Osteocyte (in vitro differentiated cells): Measurements from ENCODE around the gene LMAN1. TPM values are rescaled to one million over a fixed set of nuclear protein-coding genes. Genes with fewer than 3 reads are reported as not detected.

Source experiments
- DNase-seq: peaks from one replicate; pipeline ENCODE4 v3.0.0; 2021; ENCODE audit warnings: mixed read lengths; ENCODE audit not compliant: unreplicated experiment; ENCODE audit errors: extremely low spot score
- H3K27ac Mint-ChIP-seq: one replicate; pipeline ENCODE4 v1.8.0; 2021; ENCODE audit warnings: mild to moderate bottlenecking, mixed read lengths; ENCODE audit not compliant: unreplicated experiment
- H3K27me3 Mint-ChIP-seq: one replicate; pipeline ENCODE4 v1.8.0; 2021; ENCODE audit warnings: mixed read lengths; ENCODE audit not compliant: unreplicated experiment
- H3K36me3 Mint-ChIP-seq: one replicate; pipeline ENCODE4 v1.8.0; 2021; ENCODE audit warnings: mixed read lengths; ENCODE audit not compliant: unreplicated experiment
- H3K4me1 Mint-ChIP-seq: one replicate; pipeline ENCODE4 v1.8.0; 2021; ENCODE audit warnings: mixed read lengths; ENCODE audit not compliant: unreplicated experiment
- H3K4me3 Mint-ChIP-seq: one replicate; pipeline ENCODE4 v1.8.0; 2021; ENCODE audit warnings: mild to moderate bottlenecking, moderate library complexity, mixed read lengths; ENCODE audit not compliant: unreplicated experiment
- H3K9me3 Mint-ChIP-seq: one replicate; pipeline ENCODE4 v1.8.0; 2021; ENCODE audit warnings: mixed read lengths; ENCODE audit not compliant: unreplicated experiment
- total RNA-seq: library from RNA; stranded (reverse); gene quantifications from 2 replicates; pipeline ENCODE4 v1.2.1, GENCODE V29; 2021
- TF ChIP-seq, protein P1 (sequence below): fragments of 200-600 bp; sonication (generic); IDR thresholded peaks from 2 replicates; pipeline ENCODE4 v1.5.0; 2021; ENCODE audit warnings: antibody characterized with exemption, mild to moderate bottlenecking, moderate library complexity

The LMAN1 gene
- total RNA-seq, 1 donor from 2014 or later, result 93.2 TPM

DNA sequence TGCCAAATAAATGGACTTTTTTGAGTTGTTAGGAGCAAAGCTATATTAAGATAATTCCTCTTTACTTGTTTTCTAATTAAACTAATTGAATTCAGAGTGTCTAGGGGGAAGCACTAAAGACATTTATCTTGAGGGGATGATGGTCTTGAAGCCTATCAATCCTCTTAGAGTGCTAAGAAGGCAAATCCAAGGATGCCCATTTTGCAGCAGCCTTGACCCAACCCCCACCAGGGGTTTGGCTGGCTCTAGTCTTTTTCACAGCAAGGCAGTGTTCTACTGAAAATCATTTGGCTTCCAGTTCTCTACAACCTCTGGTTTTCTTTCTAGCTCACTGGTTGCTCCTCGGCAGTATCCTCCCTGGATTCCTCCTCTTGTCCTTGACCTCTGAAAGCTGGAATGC, 79.3 kb downstream of the LMAN1 start:
- Mint-ChIP-seq H3K27me3 (peaks cover 95% of the 10 kb centered on the region), H3K36me3 (no peaks in the 10 kb centered on the region), H3K27ac (no peak overlapping the region), H3K4me3 (no peak overlapping the region), H3K9me3 (no peaks in the 10 kb centered on the region), H3K4me1 (no peaks in the 10 kb centered on the region)
- TF ChIP-seq, protein P1, sequence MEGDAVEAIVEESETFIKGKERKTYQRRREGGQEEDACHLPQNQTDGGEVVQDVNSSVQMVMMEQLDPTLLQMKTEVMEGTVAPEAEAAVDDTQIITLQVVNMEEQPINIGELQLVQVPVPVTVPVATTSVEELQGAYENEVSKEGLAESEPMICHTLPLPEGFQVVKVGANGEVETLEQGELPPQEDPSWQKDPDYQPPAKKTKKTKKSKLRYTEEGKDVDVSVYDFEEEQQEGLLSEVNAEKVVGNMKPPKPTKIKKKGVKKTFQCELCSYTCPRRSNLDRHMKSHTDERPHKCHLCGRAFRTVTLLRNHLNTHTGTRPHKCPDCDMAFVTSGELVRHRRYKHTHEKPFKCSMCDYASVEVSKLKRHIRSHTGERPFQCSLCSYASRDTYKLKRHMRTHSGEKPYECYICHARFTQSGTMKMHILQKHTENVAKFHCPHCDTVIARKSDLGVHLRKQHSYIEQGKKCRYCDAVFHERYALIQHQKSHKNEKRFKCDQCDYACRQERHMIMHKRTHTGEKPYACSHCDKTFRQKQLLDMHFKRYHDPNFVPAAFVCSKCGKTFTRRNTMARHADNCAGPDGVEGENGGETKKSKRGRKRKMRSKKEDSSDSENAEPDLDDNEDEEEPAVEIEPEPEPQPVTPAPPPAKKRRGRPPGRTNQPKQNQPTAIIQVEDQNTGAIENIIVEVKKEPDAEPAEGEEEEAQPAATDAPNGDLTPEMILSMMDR, result no peak
- DNase-seq, result no peak

DNA sequence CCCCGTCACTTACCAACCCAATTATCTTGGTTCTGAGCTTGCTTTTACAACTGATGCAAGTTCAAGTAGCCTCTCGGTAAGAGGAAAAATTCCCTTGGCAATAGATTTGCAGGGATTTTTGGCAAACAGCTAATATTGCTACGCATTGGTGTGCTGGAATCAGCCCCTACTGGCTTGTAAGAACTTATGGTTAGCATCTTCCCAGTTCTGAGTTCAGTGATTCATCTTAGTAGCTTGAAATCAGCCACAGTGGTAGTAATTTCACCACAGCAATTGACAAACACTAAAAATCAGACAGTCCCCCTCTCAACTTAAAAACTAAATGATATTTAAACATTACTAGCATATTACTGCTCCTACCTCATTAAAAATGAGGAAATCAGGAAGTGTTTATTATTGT, 79.9 kb downstream of the LMAN1 start:
- H3K4me3 Mint-ChIP-seq, result no peak overlapping the region
- TF ChIP-seq, protein P1, result no peak
- no peak for DNase-seq
- H3K4me1 Mint-ChIP-seq, result peaks cover 2% of the 10 kb centered on the region
- H3K27me3 Mint-ChIP-seq, result peaks cover 95% of the 10 kb centered on the region
- H3K27ac Mint-ChIP-seq, result no peak overlapping the region
- H3K9me3 Mint-ChIP-seq, result no peaks in the 10 kb centered on the region
- H3K36me3 Mint-ChIP-seq, result no peaks in the 10 kb centered on the region

GRCh38 chr18:59278793-59279192, 80.3 kb downstream of the LMAN1 start:
- Mint-ChIP-seq H3K27ac (no peak overlapping the region), H3K36me3 (no peaks in the 10 kb centered on the region), H3K4me1 (peaks cover 4% of the 10 kb centered on the region), H3K9me3 (no peaks in the 10 kb centered on the region), H3K4me3 (no peak overlapping the region), H3K27me3 (peaks cover 95% of the 10 kb centered on the region)
- no peak for DNase-seq
- TF ChIP-seq, protein P1, result no peak

Other genes with a start within 250 kb of the LMAN1 start
- 28.2 and 31.2 TPM in 2 replicates for gene SEC11C, start 219.4 kb downstream of the LMAN1 start, total RNA-seq
- not detected in 2 replicates for gene GRP, start 139.1 kb downstream of the LMAN1 start, total RNA-seq
- not detected in 2 replicates for gene RAX, start 85.8 kb downstream of the LMAN1 start, total RNA-seq
- not detected in 2 replicates for gene CPLX4, start 40.6 kb downstream of the LMAN1 start, total RNA-seq